ENCODE measurements around the gene NF2.

NF2 gene

DNA sequence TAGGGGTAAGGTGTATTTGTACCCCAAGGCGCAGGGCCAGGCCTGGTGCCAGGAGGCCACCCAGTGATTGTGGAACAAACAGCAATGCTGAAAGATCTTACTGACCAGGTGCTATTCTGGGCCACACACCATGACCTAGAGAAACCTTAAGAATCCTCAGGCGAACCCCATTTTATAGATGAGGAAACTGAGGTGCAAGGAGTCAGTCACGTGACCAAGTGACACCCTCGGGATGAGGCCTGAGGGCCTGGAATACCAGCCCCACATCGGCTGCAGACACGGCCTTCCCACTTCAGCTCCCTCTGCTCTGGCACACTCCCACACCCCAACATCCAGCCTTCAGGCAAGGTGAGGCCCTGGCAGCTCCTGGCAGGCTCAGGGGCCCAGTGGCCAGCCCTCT, 129.4 kb downstream of the NF2 start:
- Histone ChIP-seq H3K27ac (no peak overlapping the region), H3K27me3 (ENCODE audit: control insufficient read depth, insufficient read depth, low read length) (no peaks in the 10 kb centered on the region), H3K79me2 (no peaks in the 10 kb centered on the region), H3K9me3 (ENCODE audit: control insufficient read depth, low read length) (no peaks in the 10 kb centered on the region), H3K4me3 (ENCODE audit: low read depth, low read length) (no peak overlapping the region), H3K4me2 (ENCODE audit: low read length) (no peak overlapping the region), H3K36me3 (ENCODE audit: control insufficient read depth, insufficient read depth, low read length) (no peaks in the 10 kb centered on the region), H2AFZ (no peak overlapping the region), H3K9ac (no peak overlapping the region), H3K4me1 (no peaks in the 10 kb centered on the region)
- TF ChIP-seq, protein P1, sequence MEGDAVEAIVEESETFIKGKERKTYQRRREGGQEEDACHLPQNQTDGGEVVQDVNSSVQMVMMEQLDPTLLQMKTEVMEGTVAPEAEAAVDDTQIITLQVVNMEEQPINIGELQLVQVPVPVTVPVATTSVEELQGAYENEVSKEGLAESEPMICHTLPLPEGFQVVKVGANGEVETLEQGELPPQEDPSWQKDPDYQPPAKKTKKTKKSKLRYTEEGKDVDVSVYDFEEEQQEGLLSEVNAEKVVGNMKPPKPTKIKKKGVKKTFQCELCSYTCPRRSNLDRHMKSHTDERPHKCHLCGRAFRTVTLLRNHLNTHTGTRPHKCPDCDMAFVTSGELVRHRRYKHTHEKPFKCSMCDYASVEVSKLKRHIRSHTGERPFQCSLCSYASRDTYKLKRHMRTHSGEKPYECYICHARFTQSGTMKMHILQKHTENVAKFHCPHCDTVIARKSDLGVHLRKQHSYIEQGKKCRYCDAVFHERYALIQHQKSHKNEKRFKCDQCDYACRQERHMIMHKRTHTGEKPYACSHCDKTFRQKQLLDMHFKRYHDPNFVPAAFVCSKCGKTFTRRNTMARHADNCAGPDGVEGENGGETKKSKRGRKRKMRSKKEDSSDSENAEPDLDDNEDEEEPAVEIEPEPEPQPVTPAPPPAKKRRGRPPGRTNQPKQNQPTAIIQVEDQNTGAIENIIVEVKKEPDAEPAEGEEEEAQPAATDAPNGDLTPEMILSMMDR (IDR thresholded peaks at IDR 0.05), result no peak

DNA sequence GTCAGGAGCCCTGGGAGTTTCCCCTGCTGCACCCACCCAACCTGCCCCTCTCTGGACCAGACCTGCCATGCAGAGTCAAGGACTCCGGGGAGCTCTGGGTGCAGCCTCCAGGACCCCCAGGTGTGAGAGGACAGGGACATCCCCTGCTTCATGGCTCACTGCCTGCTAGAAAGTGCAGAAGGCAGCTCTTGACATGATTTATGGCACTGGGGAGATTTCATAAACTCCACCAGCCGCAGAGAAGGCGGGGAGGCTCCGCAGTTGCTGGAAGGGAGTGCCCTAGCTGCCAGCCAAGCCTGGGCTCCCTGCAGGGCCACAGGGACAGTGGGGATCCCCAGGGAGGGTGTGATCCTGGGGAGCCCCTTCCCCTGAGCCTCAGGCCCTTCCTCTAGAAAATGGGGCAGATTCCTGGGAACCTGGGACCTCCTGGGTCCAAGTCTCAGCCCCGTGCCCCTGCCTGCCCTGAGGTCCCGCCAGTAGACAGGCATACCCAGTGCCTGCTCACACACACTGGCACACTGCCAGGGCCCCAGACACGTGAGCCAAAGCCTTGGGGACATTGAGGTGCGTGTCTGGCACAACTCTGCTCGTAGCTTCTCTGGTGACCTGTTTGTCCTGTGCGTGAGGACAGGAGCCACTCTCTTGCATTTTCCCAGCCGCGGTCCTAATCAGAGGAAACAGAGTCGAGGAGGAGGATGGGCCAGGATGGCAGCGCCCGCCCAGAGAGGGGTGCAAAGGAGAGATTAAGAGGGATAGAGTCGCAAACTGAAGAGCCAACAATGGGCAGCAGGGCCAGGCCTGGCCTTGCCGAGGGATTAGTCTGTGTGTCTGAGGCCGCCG, 130.1 kb downstream of the NF2 start:
- TF ChIP-seq, protein P1 (IDR thresholded peaks at IDR 0.05), result no peak
- H3K27me3 ChIP-seq (ENCODE audit: control insufficient read depth, insufficient read depth, low read length), result no peaks in the 10 kb centered on the region
- H3K9ac ChIP-seq, result no peak overlapping the region

DNA sequence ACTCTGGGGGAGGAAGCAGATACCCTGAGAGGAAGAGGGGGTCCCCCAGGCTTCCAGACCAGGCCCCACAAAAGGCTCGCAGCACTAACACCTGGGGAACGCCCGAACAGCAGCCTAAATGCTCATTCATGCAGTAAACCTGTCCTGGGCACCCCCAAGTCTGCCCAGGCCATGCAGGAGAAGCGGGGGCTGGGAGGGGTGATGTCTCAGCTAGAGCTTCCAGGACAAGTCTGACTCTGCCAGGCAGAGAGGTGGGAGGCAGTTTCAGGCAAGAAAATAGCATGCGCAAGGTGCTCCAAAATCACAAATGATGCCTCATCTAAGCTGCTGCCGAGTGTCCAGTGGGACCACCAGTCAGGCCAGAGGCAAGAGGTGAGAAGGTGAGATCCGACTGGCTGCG, 131.0 kb downstream of the NF2 start:
- H3K9ac ChIP-seq, result no peak overlapping the region
- H3K4me1 ChIP-seq, result no peaks in the 10 kb centered on the region
- H3K36me3 ChIP-seq (ENCODE audit: control insufficient read depth, insufficient read depth, low read length), result no peaks in the 10 kb centered on the region
- no peak overlapping the region for H3K4me2 ChIP-seq (ENCODE audit: low read length)
- H2AFZ ChIP-seq, result no peak overlapping the region
- TF ChIP-seq, protein P1 (IDR thresholded peaks at IDR 0.05), result no peak
- no peaks in the 10 kb centered on the region for H3K27me3 ChIP-seq (ENCODE audit: control insufficient read depth, insufficient read depth, low read length)
- H3K9me3 ChIP-seq (ENCODE audit: control insufficient read depth, low read length), result no peaks in the 10 kb centered on the region
- no peak overlapping the region for H3K27ac ChIP-seq
- H3K4me3 ChIP-seq (ENCODE audit: low read depth, low read length), result no peak overlapping the region
- no peaks in the 10 kb centered on the region for H3K79me2 ChIP-seq

More for the DNA sequence above, 130.1 kb downstream of the NF2 start:
- H3K4me1 ChIP-seq, result no peaks in the 10 kb centered on the region
- H3K4me3 ChIP-seq (ENCODE audit: low read depth, low read length), result no peak overlapping the region
- H3K9me3 ChIP-seq (ENCODE audit: control insufficient read depth, low read length), result no peaks in the 10 kb centered on the region
- no peak overlapping the region for H2AFZ ChIP-seq
- no peak overlapping the region for H3K4me2 ChIP-seq (ENCODE audit: low read length)
- H3K36me3 ChIP-seq (ENCODE audit: control insufficient read depth, insufficient read depth, low read length), result no peaks in the 10 kb centered on the region
- no peak overlapping the region for H3K27ac ChIP-seq
- H3K79me2 ChIP-seq, result no peaks in the 10 kb centered on the region

DNA sequence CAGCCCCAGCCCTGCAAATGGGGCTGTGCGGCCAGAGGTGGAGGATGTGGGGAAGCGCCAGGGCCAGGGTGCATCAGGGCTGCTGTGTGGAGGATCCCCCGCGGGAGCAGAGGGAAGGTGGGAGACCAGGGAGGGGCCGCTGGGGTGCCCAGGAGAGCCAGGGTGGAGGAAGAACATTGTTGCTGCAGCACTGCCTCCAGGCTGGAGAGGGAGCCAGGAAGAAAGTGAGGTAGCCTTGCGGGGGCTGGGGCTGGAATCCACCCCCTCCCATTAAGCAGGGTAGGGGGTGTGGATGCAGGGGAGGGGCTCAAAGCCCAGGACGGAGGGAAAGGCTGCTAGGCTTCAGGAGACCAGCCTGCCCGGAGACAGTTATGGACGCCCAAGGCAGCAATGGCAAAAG, 131.4 kb downstream of the NF2 start:
- no peaks in the 10 kb centered on the region for H3K9me3 ChIP-seq (ENCODE audit: control insufficient read depth, low read length)
- no peak overlapping the region for H3K4me2 ChIP-seq (ENCODE audit: low read length)
- H3K27ac ChIP-seq, result no peak overlapping the region
- H3K27me3 ChIP-seq (ENCODE audit: control insufficient read depth, insufficient read depth, low read length), result no peaks in the 10 kb centered on the region
- H3K4me3 ChIP-seq (ENCODE audit: low read depth, low read length), result no peak overlapping the region
- no peaks in the 10 kb centered on the region for H3K79me2 ChIP-seq
- H2AFZ ChIP-seq, result no peak overlapping the region
- no peaks in the 10 kb centered on the region for H3K4me1 ChIP-seq
- no peak overlapping the region for H3K9ac ChIP-seq
- TF ChIP-seq, protein P1 (IDR thresholded peaks at IDR 0.05), result no peak
- no peaks in the 10 kb centered on the region for H3K36me3 ChIP-seq (ENCODE audit: control insufficient read depth, insufficient read depth, low read length)

DNA sequence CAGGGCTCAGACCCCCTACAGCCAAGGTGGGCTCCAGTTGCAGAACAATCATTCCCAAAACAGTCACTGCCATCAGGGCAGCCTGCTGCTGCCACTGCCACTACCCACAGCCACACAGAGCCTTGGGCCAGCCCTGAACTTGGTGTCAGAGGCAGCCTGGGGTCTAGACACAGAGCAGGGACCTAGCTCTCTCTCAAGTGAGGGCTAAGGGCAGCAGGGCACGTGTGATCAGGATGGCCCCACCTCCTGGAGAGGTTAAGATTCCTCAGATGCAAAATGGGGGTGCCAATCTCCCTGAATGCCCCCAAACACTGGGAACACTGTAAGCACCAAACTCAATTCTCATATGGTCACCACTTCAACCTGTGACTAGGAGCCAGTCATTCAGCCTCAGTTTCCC, 132.0 kb downstream of the NF2 start:
- Histone ChIP-seq H3K9me3 (ENCODE audit: control insufficient read depth, low read length) (no peaks in the 10 kb centered on the region), H3K36me3 (ENCODE audit: control insufficient read depth, insufficient read depth, low read length) (no peaks in the 10 kb centered on the region), H3K4me2 (ENCODE audit: low read length) (no peak overlapping the region), H3K27ac (no peak overlapping the region), H3K27me3 (ENCODE audit: control insufficient read depth, insufficient read depth, low read length) (no peaks in the 10 kb centered on the region), H3K4me1 (no peaks in the 10 kb centered on the region), H3K9ac (no peak overlapping the region), H2AFZ (no peak overlapping the region), H3K4me3 (ENCODE audit: low read depth, low read length) (no peak overlapping the region), H3K79me2 (no peaks in the 10 kb centered on the region)
- TF ChIP-seq, protein P1 (IDR thresholded peaks at IDR 0.05), result no peak
